ENCODE measurements around the gene GALNTL6.

Gene GALNTL6

GRCh38 chr4:172009446-172010230 is 196.4 kb downstream of the GALNTL6 start:
- DNase-seq: no peak

GRCh38 chr4:172011196-172011595 is 198.0 kb downstream of the GALNTL6 start:
- DNase-seq: no peak

- no peak for DNase-seq
Measured at GRCh38 chr4:172018358-172018757, 205.2 kb downstream of the GALNTL6 start.

GRCh38 chr4:172035562-172035961 is 222.4 kb downstream of the GALNTL6 start:
- DNase-seq: no peak

GRCh38 chr4:172040766-172041165 is 227.6 kb downstream of the GALNTL6 start:
- no peak for DNase-seq

GRCh38 chr4:172042714-172043114 is 229.5 kb downstream of the GALNTL6 start:
- DNase-seq: peak; percentile 80

- DNase-seq: no peak
Measured at GRCh38 chr4:172045981-172046380, 232.8 kb downstream of the GALNTL6 start.

GRCh38 chr4:172048666-172049065 is 235.5 kb downstream of the GALNTL6 start:
- DNase-seq: no peak

- no peak for DNase-seq
Measured at GRCh38 chr4:172050911-172051310, 237.7 kb downstream of the GALNTL6 start.

GRCh38 chr4:172055046-172055445 is 241.8 kb downstream of the GALNTL6 start:
- no peak for DNase-seq

- no peak for DNase-seq
Measured at GRCh38 chr4:172055498-172055897, 242.3 kb downstream of the GALNTL6 start.

- no peak for DNase-seq
Measured at GRCh38 chr4:172061204-172061603, 248.0 kb downstream of the GALNTL6 start.

GRCh38 chr4:172068506-172068905 is 255.3 kb downstream of the GALNTL6 start:
- no peak for DNase-seq

- DNase-seq: no peak
Measured at GRCh38 chr4:172073590-172073989, 260.4 kb downstream of the GALNTL6 start.

- DNase-seq: no peak
Measured at GRCh38 chr4:172083272-172083671, 270.1 kb downstream of the GALNTL6 start.

- no peak for DNase-seq
Measured at GRCh38 chr4:172088556-172088955, 275.4 kb downstream of the GALNTL6 start.

GRCh38 chr4:172095161-172095560 is 282.0 kb downstream of the GALNTL6 start:
- no peak for DNase-seq

- no peak for DNase-seq
Measured at GRCh38 chr4:172096786-172097185, 283.6 kb downstream of the GALNTL6 start.

GRCh38 chr4:172099376-172099775 is 286.2 kb downstream of the GALNTL6 start:
- no peak for DNase-seq

- no peak for DNase-seq
Measured at GRCh38 chr4:172103456-172103855, 290.3 kb downstream of the GALNTL6 start.

- DNase-seq: no peak
Measured at GRCh38 chr4:172104539-172104938, 291.3 kb downstream of the GALNTL6 start.

- no peak for DNase-seq
Measured at GRCh38 chr4:172105918-172106317, 292.7 kb downstream of the GALNTL6 start.

- DNase-seq: no peak
Measured at GRCh38 chr4:172109466-172109865, 296.3 kb downstream of the GALNTL6 start.

GRCh38 chr4:172124656-172125308 is 311.6 kb downstream of the GALNTL6 start:
- DNase-seq: no peak

- DNase-seq: no peak
Measured at GRCh38 chr4:172125443-172125842, 312.2 kb downstream of the GALNTL6 start.
